Lower lobe of right lung (tissue), 2 donors: Measurements from ENCODE around the gene SLC12A3. TPM values are rescaled to one million over a fixed set of nuclear protein-coding genes. Genes with fewer than 3 reads are reported as not detected.

ENCODE experiments used
- ATAC-seq, 2 donors: fragments of 200-7000 bp; cut with Tn5 transposase; one replicate each; pipeline ENCODE4 v1.9.1; 2020 to 2022; ENCODE audit warnings: mild to moderate bottlenecking in 2 of 2, moderate library complexity in 2 of 2
- DNase-seq: peaks from one replicate; pipeline ENCODE4 v3.0.0-alpha.2; 2020
- H3K27ac ChIP-seq: fragments of 200-600 bp; one replicate; pipeline ENCODE4 v1.8.0; 2022
- H3K27me3 ChIP-seq: fragments of 200-600 bp; one replicate; pipeline ENCODE4 v1.8.0; 2022; ENCODE audit warnings: low read depth
- H3K36me3 ChIP-seq: fragments of 200-600 bp; one replicate; pipeline ENCODE4 v1.8.0; 2022; ENCODE audit warnings: mild to moderate bottlenecking
- H3K4me1 ChIP-seq: fragments of 200-600 bp; one replicate; pipeline ENCODE4 v1.8.0; 2022
- H3K4me3 ChIP-seq: fragments of 200-600 bp; one replicate; pipeline ENCODE4 v1.8.0; 2022; ENCODE audit warnings: mild to moderate bottlenecking
- H3K9me3 ChIP-seq: fragments of 200-600 bp; one replicate; pipeline ENCODE4 v1.8.0; 2022
- CTCF ChIP-seq: fragments of 200-600 bp; IDR thresholded peaks from one replicate; pipeline ENCODE4 v1.8.0; 2022; ENCODE audit warnings: antibody characterized with exemption, mild to moderate bottlenecking
- intact Hi-C: fragments of 100-400 bp; cut with DNase I; formaldehyde crosslinking; loops from one replicate; pipeline ENCODE4 v1.11.0; 2022
- microRNA-seq: library from miRNA; unstranded; fragments of <30 nt; microRNA quantifications from one replicate; pipeline ENCODE4 v1.2.0, GENCODE V29; 2020; ENCODE audit warnings: borderline number of aligned reads
- total RNA-seq: library from RNA; stranded (reverse); fragmentation: NEBNext Ultra II Directional; extraction: Animal tissue kit (Norgen Biotek cat#: 25700); gene quantifications from one replicate; pipeline ENCODE4 v1.2.1, GENCODE V29; 2021
- donor health status: DM: no; HTN: yes; CAD: no; lungs with severe emphysema.

SLC12A3 gene
- total RNA-seq, 1 donor from 2014 or later: not detected

GRCh38 chr16:56964243-56965148 is 99.5 kb downstream of the SLC12A3 start:
- intact Hi-C loops: no loop called here
- H3K27me3 ChIP-seq: no peaks in the 10 kb centered on the region
- H3K9me3 ChIP-seq: no peaks in the 10 kb centered on the region
- H3K4me1 ChIP-seq: peaks cover 51% of the 10 kb centered on the region
- peak overlapping the region; percentile 14 for H3K27ac ChIP-seq
- no peak overlapping the region for H3K4me3 ChIP-seq
- peak; percentile 95 for DNase-seq
- no peaks in the 10 kb centered on the region for H3K36me3 ChIP-seq
- peak; percentile 82 to 90 for ATAC-seq
- TF ChIP-seq CTCF: peak; percentile 99

Small RNA genes within 50 kb of the gene (microRNA-seq; reads per million reads assigned to microRNA genes)
- gene MIR138-2 (70.9 reads per million, percentile 45 among the genes with 10 or more reads in this experiment), gene MIR6863 (not detected)

Other genes starting within 250 kb of the SLC12A3 start
- 158 TPM for gene MT1E, start 239.4 kb upstream of the SLC12A3 start, total RNA-seq
- gene MT1M, start 232.5 kb upstream of the SLC12A3 start, total RNA-seq: 29.8 TPM
- gene MT1A, start 226.5 kb upstream of the SLC12A3 start, total RNA-seq: 4.7 TPM
- not detected for gene MT1B, start 213.3 kb upstream of the SLC12A3 start, total RNA-seq
- gene MT1F, start 207.2 kb upstream of the SLC12A3 start, total RNA-seq: 12.6 TPM
- gene MT1G, start 197.1 kb upstream of the SLC12A3 start, total RNA-seq: 25.3 TPM
- 4.3 TPM for gene MT1H, start 195.4 kb upstream of the SLC12A3 start, total RNA-seq
- gene MT1X, start 182.7 kb upstream of the SLC12A3 start, total RNA-seq: 95.7 TPM
- 49.4 TPM for gene NUP93, start 135.1 kb upstream of the SLC12A3 start, total RNA-seq
- gene HERPUD1, start 66.9 kb downstream of the SLC12A3 start, total RNA-seq: 174 TPM
- 1.1 TPM for gene CETP, start 96.7 kb downstream of the SLC12A3 start, total RNA-seq
- gene NLRC5, start 124.3 kb downstream of the SLC12A3 start, total RNA-seq: 47.5 TPM
- gene CPNE2, start 227.4 kb downstream of the SLC12A3 start, total RNA-seq: 55.3 TPM